C4-2B (cell line): ENCODE results near the gene ISCU.
"Not testable (repeated sequence)": the region's sequence is repeated elsewhere in the genome, so short reads cannot be mapped to it uniquely, and the experiment has no call there.

Experiments
- CTCF ChIP-seq: fragments of 450-650 bp; conservative IDR thresholded peaks from 2 replicates; pipeline ENCODE4 v1.5.1; 2017; ENCODE audit warnings: mild to moderate bottlenecking
- ZFX ChIP-seq: fragments of 450-650 bp; IDR thresholded peaks from 2 replicates; pipeline ENCODE4 v1.6.1; 2017

GRCh38 chr12:108590463-108590862 is 28.1 kb downstream of the ISCU start:
- TF ChIP-seq CTCF, ZFX: not testable (repeated sequence)
